ENCODE data around the gene THOC2.
"Not testable (repeated sequence)": the region's sequence is repeated elsewhere in the genome, so short reads cannot be mapped to it uniquely, and the experiment has no call there.

Gene THOC2

GRCh38 chrX:123679733-123680460 lies 53.0 kb downstream of the THOC2 start:
- DNase-seq (ENCODE audit: low read depth, low spot score) = not testable (repeated sequence)

DNA sequence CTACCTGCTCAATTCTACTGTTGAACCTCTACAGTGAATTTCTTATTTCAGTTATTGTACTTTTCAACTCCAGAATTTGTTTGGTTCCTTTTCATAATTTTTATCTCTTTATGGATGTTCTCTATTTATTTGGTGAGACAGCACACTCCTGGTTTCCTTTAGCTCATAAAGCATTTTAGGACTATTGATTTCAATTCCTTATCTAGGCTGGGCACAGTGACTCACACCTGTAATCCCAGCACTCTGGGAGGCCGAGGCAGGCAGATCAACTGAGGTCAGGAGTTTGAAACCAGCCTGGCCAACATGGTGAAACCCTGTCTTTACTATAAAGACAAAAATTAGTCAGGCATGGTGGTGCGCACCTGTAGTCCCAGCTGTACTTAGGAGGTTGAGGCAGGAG lies 57.7 kb downstream of the THOC2 start:
- DNase-seq (ENCODE audit: low read depth, low spot score) = no peak

- no peak for DNase-seq (ENCODE audit: low read depth, low spot score)
Measured at GRCh38 chrX:123673813-123674212, 59.0 kb downstream of the THOC2 start.

DNA sequence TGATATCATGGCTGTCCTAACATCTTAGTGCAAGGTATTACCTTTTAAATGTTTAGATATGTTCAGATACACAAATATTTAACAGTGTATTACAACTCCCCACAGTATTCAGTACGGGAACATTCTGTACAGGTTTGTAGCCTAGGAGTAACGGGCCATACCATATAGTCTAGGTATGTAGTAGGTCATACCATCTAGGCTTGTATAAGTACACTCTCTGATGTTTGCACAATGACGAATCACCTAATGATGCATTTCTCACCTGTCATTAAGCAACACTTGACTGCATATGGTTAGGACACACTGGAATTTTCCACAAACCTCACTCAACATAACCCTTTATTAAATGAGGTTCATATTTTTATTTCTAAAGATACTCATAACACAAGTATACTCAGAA lies 67.7 kb downstream of the THOC2 start:
- no peak for DNase-seq (ENCODE audit: low read depth, low spot score)

GRCh38 chrX:123664467-123665167 lies 68.2 kb downstream of the THOC2 start:
- DNase-seq (ENCODE audit: low read depth, low spot score) = not testable (repeated sequence)

DNA sequence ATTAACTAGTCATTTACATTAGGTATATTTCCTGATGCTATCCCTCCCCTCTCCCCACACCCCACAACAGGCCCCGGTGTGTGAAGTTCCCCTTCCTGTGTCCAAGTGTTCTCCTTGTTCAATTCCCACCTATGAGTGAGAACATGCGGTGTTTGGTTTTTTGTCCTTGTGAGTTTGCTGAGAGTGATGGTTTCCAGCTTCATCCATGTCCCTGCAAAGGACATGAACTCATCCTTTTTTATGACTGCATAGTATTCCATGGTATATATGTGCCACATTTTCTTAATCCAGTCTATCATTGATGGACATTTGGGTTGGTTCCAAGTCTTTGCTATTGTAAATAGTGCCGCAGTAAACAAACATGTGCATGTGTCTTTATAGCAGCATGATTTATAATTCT lies 69.1 kb downstream of the THOC2 start:
- DNase-seq (ENCODE audit: low read depth, low spot score) = not testable (repeated sequence)

DNA sequence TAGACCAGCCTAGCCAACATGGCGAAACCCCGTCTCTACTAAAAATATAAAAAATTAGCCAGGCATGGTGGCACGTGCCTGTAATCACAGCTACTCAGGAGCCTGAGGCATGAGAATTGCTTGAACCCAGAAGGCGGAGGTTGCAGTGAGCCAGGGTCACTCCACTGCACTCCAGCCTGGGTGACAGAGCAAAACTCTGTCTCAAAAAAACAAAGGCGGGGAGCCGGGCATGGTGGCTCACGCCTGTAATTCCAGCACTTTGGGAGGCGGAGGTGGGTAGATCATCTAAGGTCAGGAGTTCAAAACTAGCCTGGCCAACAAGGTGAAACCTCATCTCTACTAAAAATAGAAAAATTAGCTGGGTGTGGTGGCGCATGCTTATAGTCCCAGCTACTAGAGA lies 76.3 kb downstream of the THOC2 start:
- DNase-seq (ENCODE audit: low read depth, low spot score) = not testable (repeated sequence)

DNA sequence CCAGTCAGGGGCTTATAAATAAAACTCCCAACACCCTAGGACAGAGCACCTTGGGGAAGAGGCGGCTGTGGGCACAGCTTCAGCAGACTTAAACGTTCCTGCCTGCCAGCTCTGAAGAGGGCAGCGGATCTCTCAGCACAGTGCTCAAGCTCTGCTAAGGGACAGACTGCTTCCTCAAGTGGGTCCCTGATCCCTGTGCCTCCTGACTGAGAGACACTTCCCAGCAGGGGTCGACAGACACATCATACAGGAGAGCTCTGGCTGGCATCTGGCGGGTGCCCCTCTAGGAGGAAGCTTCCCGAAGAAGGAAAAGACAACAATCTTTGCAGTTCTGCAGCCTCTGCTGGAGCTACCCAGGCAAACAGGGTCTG lies 84.1 kb downstream of the THOC2 start:
- not testable (repeated sequence) for DNase-seq (ENCODE audit: low read depth, low spot score)

- DNase-seq (ENCODE audit: low read depth, low spot score) = peak; percentile 62
Measured at GRCh38 chrX:123648028-123648810, 84.6 kb downstream of the THOC2 start.

- DNase-seq (ENCODE audit: low read depth, low spot score) = no peak
Measured at GRCh38 chrX:123647244-123647643, 85.6 kb downstream of the THOC2 start.

DNA sequence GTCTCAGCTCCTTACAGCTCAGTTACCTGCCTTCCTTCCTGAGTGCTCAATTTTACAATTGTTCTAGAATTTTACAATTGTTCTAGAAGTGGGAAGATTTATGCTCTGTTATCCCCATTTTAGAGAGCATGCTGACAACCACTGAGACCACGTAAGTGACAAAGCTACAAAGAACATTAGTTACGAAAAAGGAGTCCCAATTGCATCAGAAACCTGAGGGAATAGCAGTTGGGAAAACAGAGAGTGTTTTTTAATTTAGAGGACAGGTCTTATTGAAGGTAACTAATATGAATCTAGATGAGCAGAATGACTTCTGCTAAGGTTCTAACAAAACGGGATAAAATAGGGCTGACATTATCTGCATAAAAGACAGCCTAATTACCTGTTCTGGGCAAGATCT lies 103.3 kb downstream of the THOC2 start:
- no peak for DNase-seq (ENCODE audit: low read depth, low spot score)

DNA sequence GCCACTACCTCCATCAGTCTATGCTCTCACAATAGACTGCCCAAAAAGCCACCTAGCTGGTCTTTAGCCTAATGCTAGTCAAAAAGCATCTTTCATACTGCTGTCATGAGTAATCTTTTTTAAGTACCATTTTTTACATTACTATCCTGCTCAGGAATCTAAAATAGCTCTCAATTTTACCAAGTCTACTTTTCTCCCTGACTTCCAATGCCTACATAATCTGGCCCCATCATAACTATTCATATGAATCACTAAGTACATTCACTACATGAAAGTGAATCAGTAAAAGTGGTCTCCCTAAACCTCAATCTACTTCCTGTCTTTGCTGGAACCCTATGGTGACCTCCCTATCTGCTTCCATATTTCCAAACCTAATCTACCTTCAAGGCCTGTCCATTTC lies 105.9 kb downstream of the THOC2 start:
- no peak for DNase-seq (ENCODE audit: low read depth, low spot score)

GRCh38 chrX:123625952-123626351 lies 106.9 kb downstream of the THOC2 start:
- no peak for DNase-seq (ENCODE audit: low read depth, low spot score)

DNA sequence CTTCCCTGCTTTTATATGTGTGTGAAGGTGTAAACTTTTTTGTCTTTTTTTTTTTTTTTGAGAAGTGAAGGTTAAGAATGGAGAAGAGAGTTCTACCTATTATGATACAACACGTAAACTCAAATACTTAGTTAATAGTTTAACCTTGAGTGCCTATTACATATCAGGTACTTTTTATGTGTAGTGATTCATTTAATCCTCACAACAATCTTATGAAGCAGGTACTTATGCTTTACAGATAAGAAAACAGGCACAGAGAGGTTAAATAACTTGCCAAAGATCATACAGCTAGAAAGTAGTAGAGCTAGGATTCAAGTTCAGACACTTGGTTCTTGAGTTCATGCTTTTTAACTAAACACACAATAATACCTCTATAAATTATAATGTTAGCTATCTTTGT lies 107.4 kb downstream of the THOC2 start:
- no peak for DNase-seq (ENCODE audit: low read depth, low spot score)

GRCh38 chrX:123617007-123617406 lies 115.8 kb downstream of the THOC2 start:
- DNase-seq (ENCODE audit: low read depth, low spot score) = no peak

DNA sequence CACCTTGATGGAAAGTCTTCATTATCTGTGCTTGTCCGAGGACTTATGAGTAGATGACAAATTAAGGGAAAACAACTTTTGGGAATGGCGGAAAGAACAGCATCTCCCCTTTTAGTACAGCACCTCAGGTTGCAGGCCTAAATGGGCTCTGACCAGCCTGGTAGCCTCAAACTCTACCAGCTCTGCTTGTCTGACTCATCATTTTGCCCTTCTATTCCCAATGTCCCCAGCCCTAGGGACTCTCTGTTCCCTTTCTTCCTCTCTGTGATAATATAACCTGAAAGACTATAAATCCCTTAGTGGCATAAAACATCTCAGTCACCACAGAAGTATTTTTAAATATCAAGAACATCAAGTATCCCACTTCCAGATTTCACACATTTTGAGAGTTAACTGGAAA lies 121.9 kb downstream of the THOC2 start:
- DNase-seq (ENCODE audit: low read depth, low spot score) = no peak

DNA sequence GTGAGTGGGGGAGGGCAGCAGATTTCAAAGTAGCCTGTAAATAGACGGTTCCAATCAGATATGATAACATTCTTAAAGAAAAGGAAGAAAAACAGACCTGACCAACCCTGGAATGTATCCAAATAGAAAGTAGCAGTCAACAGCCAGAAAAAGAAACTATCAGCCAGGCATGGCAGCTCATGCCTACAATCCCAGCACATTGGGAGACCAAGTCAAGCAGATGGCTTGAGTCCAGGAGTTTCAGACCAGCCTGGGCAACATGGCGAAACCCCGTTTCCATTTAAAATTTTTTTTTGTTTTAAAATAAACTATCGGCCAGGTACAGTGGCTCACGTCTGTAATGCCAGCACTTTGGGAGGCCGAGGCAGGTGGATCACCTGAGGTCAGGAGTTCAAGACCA lies 125.0 kb downstream of the THOC2 start:
- no peak for DNase-seq (ENCODE audit: low read depth, low spot score)

GRCh38 chrX:123607270-123607669 lies 125.6 kb downstream of the THOC2 start:
- no peak for DNase-seq (ENCODE audit: low read depth, low spot score)

GRCh38 chrX:123603491-123603890 lies 129.4 kb downstream of the THOC2 start:
- no peak for DNase-seq (ENCODE audit: low read depth, low spot score)

DNA sequence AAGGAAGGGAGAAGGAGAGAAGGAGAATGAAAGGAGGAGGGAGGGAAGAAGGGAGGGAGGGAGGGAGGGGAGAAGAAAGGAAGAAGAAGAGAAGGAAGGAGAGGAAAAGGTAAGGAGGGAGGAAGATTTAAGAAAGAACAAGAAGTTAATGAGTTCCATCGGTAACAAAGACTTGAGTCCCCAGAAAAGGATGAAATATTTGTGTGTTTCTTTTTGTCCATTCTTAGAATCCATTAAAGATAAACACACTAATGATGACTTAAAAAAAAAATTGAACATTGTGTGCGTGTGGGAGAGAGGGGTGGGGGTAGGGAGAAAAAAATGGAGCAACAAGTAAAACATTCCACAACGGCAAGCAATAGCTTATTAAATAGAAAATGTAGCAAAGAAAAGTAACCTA lies 131.4 kb downstream of the THOC2 start:
- no peak for DNase-seq (ENCODE audit: low read depth, low spot score)

GRCh38 chrX:123600181-123600580 lies 132.7 kb downstream of the THOC2 start:
- no peak for DNase-seq (ENCODE audit: low read depth, low spot score)

DNA sequence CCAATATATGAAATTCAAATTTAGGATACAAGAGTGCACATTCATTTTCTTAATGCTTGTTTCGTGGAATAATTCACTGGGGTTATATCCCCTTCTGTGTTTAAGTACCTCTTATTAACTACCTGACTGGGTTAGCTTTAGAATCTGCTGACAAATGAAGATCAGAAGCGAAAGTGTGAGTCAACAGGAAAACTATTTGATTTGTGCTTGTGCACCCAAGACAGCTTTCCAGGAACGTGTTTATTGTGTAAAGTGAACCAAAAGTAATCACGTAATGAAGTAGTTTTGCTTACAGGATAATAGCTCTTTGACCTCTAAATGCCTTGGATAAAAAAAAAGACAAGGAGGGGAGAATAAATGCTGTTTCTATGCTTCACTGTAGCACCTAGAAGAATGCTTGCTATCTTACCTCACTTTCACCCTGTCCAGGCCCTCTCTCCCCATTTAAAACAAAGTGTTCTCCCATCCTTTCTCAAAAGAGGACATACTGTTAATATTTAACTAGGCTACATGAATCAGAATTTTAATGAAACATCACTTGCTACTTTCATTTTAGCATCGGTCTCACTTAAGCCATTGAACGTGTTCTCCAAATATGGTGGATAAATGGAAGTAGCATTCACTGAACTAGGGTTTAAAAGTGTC lies 141.9 kb downstream of the THOC2 start:
- no peak for DNase-seq (ENCODE audit: low read depth, low spot score)
